Fibroblast of lung (primary cell): ENCODE results near the gene CD248. TPM values are rescaled to one million over a fixed set of nuclear protein-coding genes. Genes with fewer than 3 reads are reported as not detected.

Experiments used
- DNase-seq, 2 donors: peaks; one replicate each; pipeline versions ENCODE4 v3.0.0 to v3.0.0-alpha.2; 2010; ENCODE audit warnings: low read depth in 2 of 2
- H2AFZ ChIP-seq: 2 replicates; pipeline ENCODE4 v1.5.1; 2012; ENCODE audit warnings: low read length, control low read depth, inconsistent platforms
- H3K27ac ChIP-seq: 2 replicates; pipeline ENCODE4 v1.5.1; 2011; ENCODE audit warnings: low read length, control low read depth; ENCODE audit not compliant: insufficient read depth
- H3K27me3 ChIP-seq: 2 replicates; pipeline ENCODE4 v1.5.1; 2011; ENCODE audit warnings: mild to moderate bottlenecking, low read length; ENCODE audit not compliant: control insufficient read depth, insufficient read depth
- H3K36me3 ChIP-seq: 2 replicates; pipeline ENCODE4 v1.5.1; 2011; ENCODE audit warnings: low read length; ENCODE audit not compliant: control insufficient read depth, insufficient read depth
- H3K4me1 ChIP-seq: 2 replicates; pipeline ENCODE4 v1.5.1; 2011; ENCODE audit warnings: low read length; ENCODE audit not compliant: control insufficient read depth, insufficient read depth; ENCODE audit errors: extremely low read depth
- H3K4me2 ChIP-seq: 2 replicates; pipeline ENCODE4 v1.5.1; 2011; ENCODE audit warnings: low read length, control low read depth; ENCODE audit not compliant: insufficient read depth; ENCODE audit errors: extremely low read depth
- H3K4me3 ChIP-seq, 4 experiments: fragments of 200-600 bp in 1 of 4; sonication (generic) in 1 of 4; replicated peaks in 1 of 4; 2 replicates each; pipeline ENCODE4 v1.5.1; 2011 to 2016; ENCODE audit warnings: low read length in 4 of 4, low read depth in 3 of 4, mild to moderate bottlenecking in 3 of 4, control low read depth in 2 of 4, inconsistent platforms in 1 of 4, mixed read lengths in 1 of 4; ENCODE audit not compliant: insufficient read depth in 1 of 4; ENCODE audit errors: control extremely low read depth in 1 of 4
- H3K79me2 ChIP-seq: 2 replicates; pipeline ENCODE4 v1.5.1; 2012; ENCODE audit warnings: mild to moderate bottlenecking, low read length, inconsistent platforms; ENCODE audit not compliant: control insufficient read depth, insufficient read depth
- H3K9ac ChIP-seq: 2 replicates; pipeline ENCODE4 v1.5.1; 2011; ENCODE audit warnings: mild to moderate bottlenecking, low read length, control low read depth; ENCODE audit not compliant: insufficient read depth
- H3K9me3 ChIP-seq: 2 replicates; pipeline ENCODE4 v1.5.1; 2012; ENCODE audit warnings: low read depth, low read length; ENCODE audit not compliant: control insufficient read depth, insufficient read depth
- H4K20me1 ChIP-seq: 2 replicates; pipeline ENCODE4 v1.5.1; 2011; ENCODE audit warnings: low read length; ENCODE audit not compliant: control insufficient read depth, insufficient read depth; ENCODE audit errors: extremely low read depth
- EZH2 ChIP-seq: IDR thresholded peaks from 2 replicates; pipeline ENCODE4 v1.5.1; 2012; ENCODE audit warnings: low read length, control low read depth, mild to moderate bottlenecking; ENCODE audit errors: missing control alignments
- polyA plus RNA-seq, 2 donors: library from polyadenylated mRNA; depleted of rRNA in 1 of 2; stranded (reverse) in 1 of 2; unstranded in 1 of 2; fragments of >200 nt; gene quantifications; 2 replicates each; pipeline ENCODE4 v1.2.1, GENCODE V29; 2011 to 2012; ENCODE audit warnings: missing spikeins in 1 of 2
- total RNA-seq: library from RNA; depleted of rRNA; stranded (reverse); fragments of >200 nt; gene quantifications from 2 replicates; pipeline ENCODE4 v1.2.1, GENCODE V29; 2014
- TF ChIP-seq, protein P1 (sequence below), 2 donors: IDR thresholded peaks in 1 of 2; conservative IDR thresholded peaks in 1 of 2; 1 replicate in 1 of 2; 2 replicates in 1 of 2; pipeline ENCODE4 v1.5.1; 2011 to 2012; ENCODE audit warnings: low read length in 2 of 2, control low read depth in 1 of 2, inconsistent platforms in 1 of 2, low read depth in 1 of 2, mild to moderate bottlenecking in 1 of 2

The CD248 gene
- total and polyA plus RNA-seq, 2 donors (not counting 1 experiment from before 2014, with no cell fraction given) = 95.6 to 132 TPM

DNA sequence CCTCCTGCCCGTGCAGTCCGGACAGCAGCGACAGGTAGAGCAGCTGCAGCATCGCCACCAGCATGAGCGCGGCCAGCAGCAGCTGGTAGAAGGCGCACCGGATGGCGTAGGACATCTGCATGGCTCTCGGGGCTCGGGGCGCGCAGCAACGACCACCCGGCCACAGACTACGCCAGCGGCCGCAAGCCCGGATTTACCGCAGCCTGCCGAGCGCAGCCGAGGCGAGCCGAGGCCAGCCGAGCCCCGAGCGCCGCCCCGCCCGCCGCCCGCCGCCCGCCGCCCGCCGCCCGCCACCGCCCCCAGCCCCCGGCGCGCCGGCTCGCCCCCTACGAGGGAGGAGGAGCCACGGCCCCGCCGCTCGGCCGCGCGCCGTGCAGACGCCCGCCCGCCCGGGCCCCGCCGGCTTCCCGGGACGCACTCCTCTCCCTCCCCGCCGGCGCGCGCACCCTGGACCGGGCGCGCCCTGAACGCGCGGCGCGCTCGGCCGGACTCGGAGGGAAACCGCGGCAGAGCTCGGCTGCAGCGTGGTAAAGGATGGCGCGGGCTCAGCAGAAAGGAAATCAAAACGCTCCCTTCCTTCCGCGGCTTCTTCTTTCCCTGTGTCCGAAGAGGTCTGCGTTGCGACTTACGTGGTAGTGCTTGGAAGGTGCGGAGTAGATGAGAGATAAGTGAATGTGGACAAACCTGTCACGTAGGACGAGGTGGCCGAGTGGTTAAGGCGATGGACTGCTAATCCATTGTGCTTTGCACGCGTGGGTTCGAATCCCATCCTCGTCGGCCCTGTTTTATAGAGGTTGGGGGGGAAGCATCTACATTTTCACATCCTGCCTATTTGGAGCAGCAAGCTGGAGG, 30.8 kb upstream of the CD248 start, which contains the start of gene B4GAT1:
TSS of gene B4GAT1 (minus strand) at position 205 of the 852 bp plus-strand sequence. CDS start at position 121, 84 bp downstream.
- Histone ChIP-seq H3K27ac (peak within 1 kb of the TSS; percentile 73), H4K20me1 (no peaks in the 10 kb centered on the region), H2AFZ (peak within 1 kb of the TSS; percentile 96), H3K4me2 (peak within 1 kb of the TSS; percentile 98), H3K36me3 (no peaks in the 10 kb centered on the region), H3K79me2 (peaks cover 20% of the 10 kb centered on the region), H3K4me1 (peaks cover 22% of the 10 kb centered on the region), H3K9me3 (no peaks in the 10 kb centered on the region), H3K27me3 (no peaks in the 10 kb centered on the region), H3K4me3 (peak within 1 kb of the TSS; percentile 81 to 95 (median 86)), H3K9ac (peak within 1 kb of the TSS; percentile 74)
- DNase-seq = peak; percentile 89 to 95
- no peak for TF ChIP-seq EZH2
- TF ChIP-seq, protein P1, sequence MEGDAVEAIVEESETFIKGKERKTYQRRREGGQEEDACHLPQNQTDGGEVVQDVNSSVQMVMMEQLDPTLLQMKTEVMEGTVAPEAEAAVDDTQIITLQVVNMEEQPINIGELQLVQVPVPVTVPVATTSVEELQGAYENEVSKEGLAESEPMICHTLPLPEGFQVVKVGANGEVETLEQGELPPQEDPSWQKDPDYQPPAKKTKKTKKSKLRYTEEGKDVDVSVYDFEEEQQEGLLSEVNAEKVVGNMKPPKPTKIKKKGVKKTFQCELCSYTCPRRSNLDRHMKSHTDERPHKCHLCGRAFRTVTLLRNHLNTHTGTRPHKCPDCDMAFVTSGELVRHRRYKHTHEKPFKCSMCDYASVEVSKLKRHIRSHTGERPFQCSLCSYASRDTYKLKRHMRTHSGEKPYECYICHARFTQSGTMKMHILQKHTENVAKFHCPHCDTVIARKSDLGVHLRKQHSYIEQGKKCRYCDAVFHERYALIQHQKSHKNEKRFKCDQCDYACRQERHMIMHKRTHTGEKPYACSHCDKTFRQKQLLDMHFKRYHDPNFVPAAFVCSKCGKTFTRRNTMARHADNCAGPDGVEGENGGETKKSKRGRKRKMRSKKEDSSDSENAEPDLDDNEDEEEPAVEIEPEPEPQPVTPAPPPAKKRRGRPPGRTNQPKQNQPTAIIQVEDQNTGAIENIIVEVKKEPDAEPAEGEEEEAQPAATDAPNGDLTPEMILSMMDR (conservative IDR thresholded peaks at IDR 0.05 in 1 of 2, IDR thresholded peaks at IDR 0.05 in 1 of 2; ENCODE audit: low read depth in 1 of 2, low read length in 2 of 2) = no peak

DNA sequence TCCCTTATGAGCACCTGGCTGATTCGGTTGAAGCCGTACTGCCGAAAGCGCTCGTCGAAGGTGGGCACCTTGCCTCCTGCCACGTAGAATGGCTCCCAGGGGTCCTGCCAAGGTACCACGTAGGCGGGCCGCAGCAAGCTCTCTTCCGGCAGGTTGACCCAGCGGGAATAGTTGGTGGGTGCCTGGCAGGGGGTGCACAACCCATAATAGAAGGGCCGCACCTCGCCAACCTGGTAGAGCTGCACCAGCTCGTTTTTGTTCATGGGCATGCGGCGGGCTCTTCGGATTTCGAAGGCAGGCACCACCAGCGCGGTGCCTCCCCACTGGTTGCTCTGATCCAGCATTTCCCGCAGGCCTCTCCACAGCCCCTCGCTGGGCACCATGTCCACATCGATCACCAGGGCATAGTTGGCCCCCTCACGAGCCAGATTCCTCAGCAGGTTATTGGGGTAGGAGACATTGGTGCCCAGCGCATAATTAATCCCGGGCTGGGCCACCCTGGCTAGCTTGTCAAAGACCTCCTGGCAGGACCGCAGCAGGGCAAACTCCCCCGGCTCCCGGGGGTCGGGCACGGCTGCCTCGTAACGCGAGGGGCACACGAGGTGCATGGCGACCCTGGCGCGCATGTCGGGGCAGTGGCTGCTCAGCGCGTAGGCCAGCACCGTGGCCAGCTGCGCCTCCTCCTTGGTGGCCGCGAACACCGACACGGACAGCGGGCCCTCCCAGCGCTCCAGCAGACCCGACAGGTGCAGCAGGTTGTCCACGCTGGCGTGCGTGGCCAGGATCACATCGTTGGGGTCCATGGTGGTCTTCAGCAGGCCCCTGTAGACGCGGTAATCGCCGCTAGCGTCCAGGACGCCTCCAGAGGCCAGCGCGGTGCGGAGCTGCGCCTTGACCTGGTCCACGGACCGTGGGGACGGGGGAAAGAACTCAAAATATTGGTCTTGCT, 29.9 kb upstream of the CD248 start:
- Histone ChIP-seq H3K9ac (peak overlapping the region; percentile 74), H3K4me3 (peak overlapping the region; percentile 80 to 95 (median 83)), H3K79me2 (peaks cover 22% of the 10 kb centered on the region), H4K20me1 (no peaks in the 10 kb centered on the region), H3K27ac (peak overlapping the region; percentile 61), H2AFZ (peak overlapping the region; percentile 96), H3K27me3 (no peaks in the 10 kb centered on the region), H3K4me1 (peaks cover 22% of the 10 kb centered on the region), H3K36me3 (peaks cover 4% of the 10 kb centered on the region), H3K9me3 (no peaks in the 10 kb centered on the region), H3K4me2 (peak overlapping the region; percentile 98)
- no peak for TF ChIP-seq EZH2
- TF ChIP-seq, protein P1 (conservative IDR thresholded peaks at IDR 0.05 in 1 of 2, IDR thresholded peaks at IDR 0.05 in 1 of 2; ENCODE audit: low read depth in 1 of 2, low read length in 2 of 2) = no peak
- DNase-seq = no peak

DNA sequence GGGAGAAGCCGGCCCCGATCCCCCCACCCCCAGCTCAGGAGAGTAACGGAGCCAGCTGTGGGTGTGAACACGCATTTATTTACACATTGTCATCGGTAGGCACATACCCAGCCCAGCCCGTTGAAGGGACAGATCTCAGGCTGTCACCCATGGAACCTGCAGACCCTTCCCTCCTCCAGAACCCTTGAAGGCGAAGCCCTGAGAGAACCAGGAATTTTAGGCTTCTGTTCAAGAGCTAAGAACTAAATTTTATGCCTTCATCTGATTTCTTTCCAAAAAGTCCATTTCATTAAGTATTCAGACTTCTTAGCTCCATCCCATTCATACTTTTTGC, 28.4 kb upstream of the CD248 start:
- Histone ChIP-seq H3K4me3 (peak overlapping the region; percentile 74 to 92 (median 84)), H3K27me3 (no peaks in the 10 kb centered on the region), H3K36me3 (peaks cover 16% of the 10 kb centered on the region), H3K27ac (peak overlapping the region; percentile 86), H2AFZ (peak overlapping the region; percentile 84), H3K9ac (peak overlapping the region; percentile 78), H3K4me1 (peaks cover 22% of the 10 kb centered on the region), H3K79me2 (peaks cover 24% of the 10 kb centered on the region), H3K4me2 (peak overlapping the region; percentile 96), H3K9me3 (no peaks in the 10 kb centered on the region), H4K20me1 (no peaks in the 10 kb centered on the region)
- TF ChIP-seq EZH2 = no peak
- TF ChIP-seq, protein P1 (conservative IDR thresholded peaks at IDR 0.05 in 1 of 2, IDR thresholded peaks at IDR 0.05 in 1 of 2; ENCODE audit: low read depth in 1 of 2, low read length in 2 of 2) = no peak
- no peak for DNase-seq
